Mesothelial cell of epicardium (in vitro differentiated cells): ENCODE measurements around the gene GOLGA6L1. TPM values are rescaled to one million over a fixed set of nuclear protein-coding genes. Genes with fewer than 3 reads are reported as not detected.
"Not testable (repeated sequence)": the region's sequence is repeated elsewhere in the genome, so short reads cannot be mapped to it uniquely, and the experiment has no call there.

Experiments used
- DNase-seq, 2 experiments: peaks; one replicate each; pipeline ENCODE4 v3.0.0; 2021; ENCODE audit warnings: low spot score in 2 of 2; ENCODE audit not compliant: unreplicated experiment in 2 of 2
- H3K27ac Mint-ChIP-seq: 2 replicates; pipeline ENCODE4 v1.8.0; 2021; ENCODE audit warnings: mixed read lengths
- H3K27me3 Mint-ChIP-seq: 2 replicates; pipeline ENCODE4 v1.8.0; 2021; ENCODE audit warnings: low read depth, mixed read lengths
- H3K36me3 Mint-ChIP-seq: 2 replicates; pipeline ENCODE4 v1.8.0; 2021; ENCODE audit warnings: mixed read lengths
- H3K4me1 Mint-ChIP-seq: 2 replicates; pipeline ENCODE4 v1.8.0; 2021; ENCODE audit warnings: mixed read lengths
- H3K4me3 Mint-ChIP-seq: 2 replicates; pipeline ENCODE4 v1.8.0; 2021; ENCODE audit warnings: mild to moderate bottlenecking, moderate library complexity, mixed read lengths
- H3K9me3 Mint-ChIP-seq: 2 replicates; pipeline ENCODE4 v1.8.0; 2021; ENCODE audit warnings: mixed read lengths
- CTCF ChIP-seq: fragments of 200-600 bp; sonication (generic); IDR thresholded peaks from one replicate; pipeline ENCODE4 v1.5.0; 2021; ENCODE audit warnings: antibody characterized with exemption; ENCODE audit not compliant: unreplicated experiment
- total RNA-seq: library from RNA; stranded (reverse); gene quantifications from 3 replicates; pipeline ENCODE4 v1.2.1, GENCODE V29; 2021

The GOLGA6L1 gene
- total RNA-seq, 1 donor from 2014 or later = not detected

GRCh38 chr15:23095796-23096195 lies 40.8 kb downstream of the GOLGA6L1 start:
- Mint-ChIP-seq H3K27ac (no peak overlapping the region), H3K4me1 (no peaks in the 10 kb centered on the region)
- TF ChIP-seq CTCF = no peak

GRCh38 chr15:23083115-23083514 lies 53.5 kb downstream of the GOLGA6L1 start:
- Mint-ChIP-seq H3K4me1 (no peaks in the 10 kb centered on the region), H3K9me3 (peaks cover 24% of the 10 kb centered on the region), H3K36me3 (no peaks in the 10 kb centered on the region), H3K4me3 (no peak overlapping the region), H3K27me3 (peaks cover 4% of the 10 kb centered on the region), H3K27ac (no peak overlapping the region)
- TF ChIP-seq CTCF = no peak
- no peak for DNase-seq

More at GRCh38 chr15:23095796-23096195, 40.8 kb downstream of the GOLGA6L1 start:
- no peak for DNase-seq
- H3K27me3 Mint-ChIP-seq = peaks cover 2% of the 10 kb centered on the region
- H3K9me3 Mint-ChIP-seq = peaks cover 4% of the 10 kb centered on the region
- H3K36me3 Mint-ChIP-seq = no peaks in the 10 kb centered on the region
- H3K4me3 Mint-ChIP-seq = no peak overlapping the region

GRCh38 chr15:23081996-23082737 lies 54.5 kb downstream of the GOLGA6L1 start:
- H3K27me3 Mint-ChIP-seq, H3K36me3 Mint-ChIP-seq, DNase-seq, H3K4me1 Mint-ChIP-seq, H3K27ac Mint-ChIP-seq, H3K4me3 Mint-ChIP-seq: not testable (repeated sequence)
- H3K9me3 Mint-ChIP-seq = peaks cover 24% of the 10 kb centered on the region

- Mint-ChIP-seq H3K4me3 (no peak overlapping the region), H3K4me1 (no peaks in the 10 kb centered on the region), H3K9me3 (peaks cover 24% of the 10 kb centered on the region), H3K27ac (no peak overlapping the region), H3K27me3 (peaks cover 4% of the 10 kb centered on the region), H3K36me3 (no peaks in the 10 kb centered on the region)
- DNase-seq = no peak
- TF ChIP-seq CTCF = no peak
Observed at GRCh38 chr15:23081271-23081670, 55.4 kb downstream of the GOLGA6L1 start.

- Mint-ChIP-seq H3K9me3 (peaks cover 23% of the 10 kb centered on the region), H3K36me3 (no peaks in the 10 kb centered on the region)
Observed at GRCh38 chr15:23079766-23080165, 56.9 kb downstream of the GOLGA6L1 start.

More at GRCh38 chr15:23079766-23080165, 56.9 kb downstream of the GOLGA6L1 start:
- H3K4me1 Mint-ChIP-seq = peaks cover under 1% of the 10 kb centered on the region
- no peak for TF ChIP-seq CTCF
- H3K27me3 Mint-ChIP-seq = no peaks in the 10 kb centered on the region
- DNase-seq = no peak
- H3K27ac Mint-ChIP-seq = no peak overlapping the region
- H3K4me3 Mint-ChIP-seq = no peak overlapping the region

Other genes starting within 250 kb of the GOLGA6L1 start
- 98.3 to 111 TPM (median 105 TPM) in 3 replicates for gene CYFIP1, start 156.5 kb downstream of the GOLGA6L1 start, total RNA-seq
- 24.1 to 29.0 TPM (median 27.1 TPM) in 3 replicates for gene TUBGCP5, start 97.3 kb downstream of the GOLGA6L1 start, total RNA-seq
- not detected in 3 replicates for gene GOLGA6L26, start 197.4 kb upstream of the GOLGA6L1 start, total RNA-seq
- 0.47 to 0.50 TPM (median 0.47 TPM) in 3 replicates for gene GOLGA8S, start 217.9 kb upstream of the GOLGA6L1 start, total RNA-seq